ENCODE measurements around the gene IQSEC3.

Gene IQSEC3

DNA sequence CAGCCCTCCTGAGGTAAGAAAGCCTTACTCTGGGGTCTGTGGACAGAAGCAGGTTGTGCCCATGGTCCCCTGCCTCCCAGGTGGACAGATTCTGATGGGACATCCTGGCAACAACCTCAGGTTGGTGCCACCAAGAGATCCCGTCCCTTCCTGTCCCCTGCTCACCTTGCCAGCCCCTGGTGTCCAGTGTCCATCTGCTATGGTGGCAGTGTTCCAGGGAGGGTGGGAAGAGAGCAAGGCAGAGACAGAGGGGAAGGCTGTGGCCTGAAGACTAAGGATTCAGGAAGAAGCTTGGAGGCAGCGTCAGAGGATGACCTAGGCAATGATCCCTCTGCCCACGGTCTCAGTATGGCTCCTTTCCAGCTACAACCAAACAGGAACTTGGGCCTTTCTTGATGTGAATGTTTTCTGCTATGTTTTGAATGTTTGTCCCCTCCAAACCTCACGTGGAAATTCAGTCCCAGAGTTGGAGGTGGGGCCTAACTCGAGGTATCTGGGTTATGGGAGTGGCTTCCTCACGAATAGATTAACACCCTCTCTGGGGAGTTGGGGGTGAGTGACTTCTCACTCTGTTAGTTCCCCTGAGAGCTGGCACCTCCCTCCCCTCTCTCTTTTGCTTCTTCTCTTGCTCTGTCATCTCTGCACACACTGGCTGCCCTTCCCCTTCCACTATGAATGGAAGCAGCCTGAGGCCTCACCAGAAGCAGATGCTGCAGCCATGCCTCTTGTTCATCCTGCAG, 26.9 kb downstream of the IQSEC3 start:
- CTCF ChIA-PET, result no interaction called here
- POLR2A ChIA-PET, result no interaction called here
- no peak for TF ChIP-seq SUZ12 (IDR thresholded peaks at IDR 0.05)
- no peak for TF ChIP-seq SP1 (IDR thresholded peaks at IDR 0.05)
- no peak for TF ChIP-seq HDGF (IDR thresholded peaks at IDR 0.05; ENCODE audit: borderline replicate concordance)
- no peak for TF ChIP-seq NFRKB (IDR thresholded peaks at IDR 0.05)
- no peak for TF ChIP-seq CTBP1 (IDR thresholded peaks at IDR 0.05; ENCODE audit: borderline replicate concordance)
- TF ChIP-seq L3MBTL2 (conservative IDR thresholded peaks at IDR 0.05), result no peak
- TF ChIP-seq TARDBP (IDR thresholded peaks at IDR 0.05), result no peak
- TF ChIP-seq PKNOX1 (IDR thresholded peaks at IDR 0.05), result no peak
- TF ChIP-seq ARNT (IDR thresholded peaks at IDR 0.05), result no peak
- TF ChIP-seq ELF4 (IDR thresholded peaks at IDR 0.05), result no peak
- TF ChIP-seq ZNF384 (IDR thresholded peaks at IDR 0.05), result no peak
- no peak for TF ChIP-seq BHLHE40 (IDR thresholded peaks at IDR 0.05; ENCODE audit: borderline replicate concordance)
- no peak for TF ChIP-seq FOXM1 (IDR thresholded peaks at IDR 0.05; ENCODE audit: borderline replicate concordance)
- TF ChIP-seq FOXA1 (IDR thresholded peaks at IDR 0.05), result no peak
- DNase-seq (ENCODE audit: extremely low spot score), result no peak

DNA sequence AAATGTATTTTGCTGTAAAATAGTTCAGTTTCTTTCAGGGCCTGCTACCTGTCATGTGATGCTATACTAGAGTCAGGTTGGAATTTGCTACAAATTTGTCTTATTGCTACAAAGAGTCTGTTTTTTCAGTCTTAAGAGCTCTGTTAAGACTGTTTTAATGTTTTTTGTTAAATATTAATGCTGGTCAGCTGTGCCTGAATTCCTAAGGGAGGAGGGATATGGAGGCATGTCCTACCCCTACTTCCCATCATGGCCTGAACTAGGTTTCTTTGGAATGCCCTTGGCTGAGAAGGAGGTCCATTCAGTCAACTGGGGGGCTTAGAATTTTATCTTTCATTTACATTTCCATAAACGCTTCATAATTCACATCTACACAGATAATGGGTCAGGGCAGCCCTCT, 30.0 kb downstream of the IQSEC3 start:
- DNase-seq (ENCODE audit: extremely low spot score), result no peak
- POLR2A ChIA-PET, result no interaction called here
- no peak for TF ChIP-seq CTBP1 (IDR thresholded peaks at IDR 0.05; ENCODE audit: borderline replicate concordance)
- TF ChIP-seq TARDBP (IDR thresholded peaks at IDR 0.05), result no peak
- TF ChIP-seq HDGF (IDR thresholded peaks at IDR 0.05; ENCODE audit: borderline replicate concordance), result no peak
- no peak for TF ChIP-seq ELF4 (IDR thresholded peaks at IDR 0.05)
- no peak for TF ChIP-seq ZNF384 (IDR thresholded peaks at IDR 0.05)
- TF ChIP-seq ARNT (IDR thresholded peaks at IDR 0.05), result no peak
- TF ChIP-seq NFRKB (IDR thresholded peaks at IDR 0.05), result no peak
- no peak for TF ChIP-seq PKNOX1 (IDR thresholded peaks at IDR 0.05)
- no peak for TF ChIP-seq FOXA1 (IDR thresholded peaks at IDR 0.05)
- no peak for TF ChIP-seq FOXM1 (IDR thresholded peaks at IDR 0.05; ENCODE audit: borderline replicate concordance)
- no peak for TF ChIP-seq SP1 (IDR thresholded peaks at IDR 0.05)
- no peak for TF ChIP-seq L3MBTL2 (conservative IDR thresholded peaks at IDR 0.05)
- no peak for TF ChIP-seq FOXK2 (IDR thresholded peaks at IDR 0.05)
- no peak for TF ChIP-seq LEF1 (IDR thresholded peaks at IDR 0.05; ENCODE audit: borderline replicate concordance)
- no peak for TF ChIP-seq SUZ12 (IDR thresholded peaks at IDR 0.05)
- no peak for TF ChIP-seq BHLHE40 (IDR thresholded peaks at IDR 0.05; ENCODE audit: borderline replicate concordance)
- CTCF ChIA-PET, result no interaction called here

DNA sequence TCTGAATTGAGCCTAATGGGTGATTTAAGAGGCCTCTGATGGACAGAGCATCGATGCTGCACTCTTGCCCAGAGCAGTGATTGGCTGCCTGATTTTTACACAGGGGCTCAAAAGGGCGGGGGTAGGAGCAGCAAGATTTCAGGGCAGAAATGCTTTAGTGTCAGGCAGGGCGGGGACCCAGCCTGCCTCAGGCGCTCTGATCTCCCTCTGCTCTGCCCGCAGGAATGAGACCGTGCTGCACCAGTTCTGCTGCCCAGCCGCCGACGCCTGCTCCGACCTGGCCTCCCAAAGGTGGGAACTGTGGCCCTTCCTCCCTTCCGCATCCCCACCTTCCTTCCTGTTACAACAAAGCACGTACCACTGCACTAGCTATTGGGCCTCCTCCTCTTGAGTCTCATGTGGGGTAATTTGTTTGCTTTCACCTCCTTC, 32.4 kb downstream of the IQSEC3 start:
- CTCF ChIA-PET, result interaction anchor here (1.2 kb wide), 1 partner anchor 55 kb away, joined by 4 read pairs; no protein-coding TSS in a partner anchor
- POLR2A ChIA-PET, result interaction anchor here (1.4 kb wide), 1 partner anchor 19 kb away, joined by 4 read pairs; no protein-coding TSS in a partner anchor
- DNase-seq (ENCODE audit: extremely low spot score), result no peak
- TF ChIP-seq ZNF384 (IDR thresholded peaks at IDR 0.05) (no peak), TARDBP (IDR thresholded peaks at IDR 0.05) (no peak), ELF4 (IDR thresholded peaks at IDR 0.05) (no peak), HDGF (IDR thresholded peaks at IDR 0.05; ENCODE audit: borderline replicate concordance) (no peak), FOXA1 (IDR thresholded peaks at IDR 0.05) (no peak), LEF1 (IDR thresholded peaks at IDR 0.05; ENCODE audit: borderline replicate concordance) (no peak), FOXK2 (IDR thresholded peaks at IDR 0.05) (no peak), L3MBTL2 (conservative IDR thresholded peaks at IDR 0.05) (no peak), PKNOX1 (IDR thresholded peaks at IDR 0.05) (no peak), BHLHE40 (IDR thresholded peaks at IDR 0.05; ENCODE audit: borderline replicate concordance) (no peak), CTBP1 (IDR thresholded peaks at IDR 0.05; ENCODE audit: borderline replicate concordance) (no peak), SP1 (IDR thresholded peaks at IDR 0.05) (no peak), FOXM1 (IDR thresholded peaks at IDR 0.05; ENCODE audit: borderline replicate concordance) (no peak)

DNA sequence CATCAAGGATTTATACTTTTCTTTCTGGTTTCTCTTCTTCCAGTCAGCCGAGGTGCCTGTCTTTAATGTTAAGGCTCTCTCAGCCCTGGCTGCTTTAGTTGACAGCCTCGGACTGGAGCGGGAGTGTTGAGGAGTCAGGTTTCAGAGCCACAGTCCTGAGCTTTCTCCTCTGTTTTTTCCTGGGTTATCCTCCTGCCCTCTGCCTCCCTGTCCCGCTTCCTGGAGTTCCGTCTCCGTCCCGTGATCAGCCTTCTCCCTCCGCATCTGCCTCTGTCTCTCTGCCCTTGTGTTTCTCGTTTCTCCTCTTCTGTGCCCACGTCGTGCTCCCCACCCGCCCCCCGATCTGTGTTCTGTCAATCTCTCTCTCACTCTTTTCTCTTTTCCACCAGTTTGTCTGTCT, 33.0 kb downstream of the IQSEC3 start:
- CTCF ChIA-PET, result interaction anchor here (1.2 kb wide), 1 partner anchor 54 kb away, joined by 4 read pairs; no protein-coding TSS in a partner anchor
- no peak for DNase-seq (ENCODE audit: extremely low spot score)
- POLR2A ChIA-PET, result interaction anchor here (1.4 kb wide), 1 partner anchor 19 kb away, joined by 4 read pairs; no protein-coding TSS in a partner anchor
- TF ChIP-seq ZNF384 (IDR thresholded peaks at IDR 0.05), result no peak
- TF ChIP-seq L3MBTL2 (conservative IDR thresholded peaks at IDR 0.05), result no peak
- TF ChIP-seq PKNOX1 (IDR thresholded peaks at IDR 0.05), result no peak
- no peak for TF ChIP-seq SP1 (IDR thresholded peaks at IDR 0.05)
- no peak for TF ChIP-seq SUZ12 (IDR thresholded peaks at IDR 0.05)
- no peak for TF ChIP-seq TARDBP (IDR thresholded peaks at IDR 0.05)
- no peak for TF ChIP-seq ARNT (IDR thresholded peaks at IDR 0.05)
- TF ChIP-seq FOXA1 (IDR thresholded peaks at IDR 0.05), result no peak
- no peak for TF ChIP-seq FOXK2 (IDR thresholded peaks at IDR 0.05)
- TF ChIP-seq FOXM1 (IDR thresholded peaks at IDR 0.05; ENCODE audit: borderline replicate concordance), result no peak
- TF ChIP-seq CTBP1 (IDR thresholded peaks at IDR 0.05; ENCODE audit: borderline replicate concordance), result no peak
- no peak for TF ChIP-seq ELF4 (IDR thresholded peaks at IDR 0.05)
- no peak for TF ChIP-seq HDGF (IDR thresholded peaks at IDR 0.05; ENCODE audit: borderline replicate concordance)
- no peak for TF ChIP-seq BHLHE40 (IDR thresholded peaks at IDR 0.05; ENCODE audit: borderline replicate concordance)
- no peak for TF ChIP-seq NFRKB (IDR thresholded peaks at IDR 0.05)
- no peak for TF ChIP-seq LEF1 (IDR thresholded peaks at IDR 0.05; ENCODE audit: borderline replicate concordance)
